AG10803 (cell line): ENCODE data around the gene PRRX2.

Experiments used
- DNase-seq: peaks from one replicate; pipeline ENCODE4 v3.0.0; 2010; ENCODE audit warnings: low read depth
- H3K4me3 ChIP-seq: 2 replicates; pipeline ENCODE4 v1.5.1; 2011; ENCODE audit warnings: mild to moderate bottlenecking, low read length, control low read depth
- CTCF ChIP-seq: conservative IDR thresholded peaks from 2 replicates; pipeline ENCODE4 v1.5.1; 2011; ENCODE audit warnings: mild to moderate bottlenecking, low read length, control low read depth, inconsistent platforms

The PRRX2 gene

GRCh38 chr9:129762985-129763926 is 97.8 kb downstream of the PRRX2 start:
- TF ChIP-seq CTCF, result no peak
- no peak overlapping the region for H3K4me3 ChIP-seq
- DNase-seq, result peak; percentile 86

- DNase-seq, result no peak
- H3K4me3 ChIP-seq, result no peak overlapping the region
- no peak for TF ChIP-seq CTCF
These were observed 100.4 kb downstream of the PRRX2 start for GRCh38 chr9:129765764-129766317.

- no peak for DNase-seq
- no peak overlapping the region for H3K4me3 ChIP-seq
- no peak for TF ChIP-seq CTCF
These were observed 103.0 kb downstream of the PRRX2 start for GRCh38 chr9:129768486-129768885.

GRCh38 chr9:129769669-129770068 is 104.2 kb downstream of the PRRX2 start:
- no peak for DNase-seq
- H3K4me3 ChIP-seq, result no peak overlapping the region
- TF ChIP-seq CTCF, result no peak

GRCh38 chr9:129770741-129771140 is 105.3 kb downstream of the PRRX2 start:
- no peak for DNase-seq
- TF ChIP-seq CTCF, result no peak

More at GRCh38 chr9:129770741-129771140, 105.3 kb downstream of the PRRX2 start:
- no peak overlapping the region for H3K4me3 ChIP-seq
